ENCODE results near the gene SCN4A. TPM values are rescaled to one million over a fixed set of nuclear protein-coding genes. Genes with fewer than 3 reads are reported as not detected.
"Not testable (repeated sequence)": the region's sequence is repeated elsewhere in the genome, so short reads cannot be mapped to it uniquely, and the experiment has no call there.

SCN4A gene
- total RNA-seq, 3 donors from 2014 or later (not counting 1 experiment from before 2014, with no cell fraction given) = 0.10 to 0.14 (median 0.14) TPM

DNA sequence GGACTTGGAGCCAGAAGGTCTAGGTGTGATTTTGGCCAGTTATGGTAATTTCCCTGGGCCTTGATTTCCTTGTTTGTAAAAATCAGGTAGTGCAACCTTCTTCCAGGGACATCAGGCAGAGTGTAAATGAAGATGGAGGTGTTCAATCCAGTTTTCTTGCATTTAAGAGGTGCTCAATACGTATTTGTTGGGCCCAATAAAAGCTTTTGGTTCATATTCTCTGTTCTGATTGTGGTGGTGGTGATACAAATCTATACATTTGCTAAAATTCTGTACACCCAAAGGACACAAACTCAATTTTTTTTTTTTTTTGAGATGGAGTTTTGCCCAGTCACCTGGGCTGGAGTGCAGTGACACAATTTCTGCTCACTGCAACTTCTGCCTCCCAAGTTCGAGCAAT is 46.6 kb downstream of the SCN4A start:
- H3K27ac ChIP-seq (ENCODE audit: low read length) = peak overlapping the region; percentile 53
- no peak overlapping the region for H3K4me3 ChIP-seq (ENCODE audit: low read length)
- WGBS (ENCODE audit: insufficient coverage) = 91% methylated on average over 1 of the region's 2 CpGs
- peaks cover 14% of the 10 kb centered on the region for H3K36me3 ChIP-seq (ENCODE audit: control insufficient read depth, insufficient read depth, low read length)
- Mint-ChIP-seq H3K27ac (no peak overlapping the region), H3K4me1 (peaks cover 0 to 13% of the 10 kb centered on the region in 2 donors), H3K9me3 (no peaks in the 10 kb centered on the region), H3K36me3 (no peaks in the 10 kb centered on the region), H3K27me3 (ENCODE audit: low read depth in 2 of 2) (no peaks in the 10 kb centered on the region), H3K4me3 (no peak overlapping the region)
- DNase-seq (no peak), ATAC-seq (no peak)
- H3K4me1 ChIP-seq (ENCODE audit: control insufficient read depth, insufficient read depth, low read length) = peaks cover 24% of the 10 kb centered on the region
- H3K9me3 ChIP-seq (ENCODE audit: control insufficient read depth, insufficient read depth, low read length) = no peaks in the 10 kb centered on the region
- no peaks in the 10 kb centered on the region for H3K27me3 ChIP-seq (ENCODE audit: control insufficient read depth, insufficient read depth, low read length)
- intact Hi-C loops (cut with micrococcal nuclease) = no loop called here
- TF ChIP-seq, protein P1, sequence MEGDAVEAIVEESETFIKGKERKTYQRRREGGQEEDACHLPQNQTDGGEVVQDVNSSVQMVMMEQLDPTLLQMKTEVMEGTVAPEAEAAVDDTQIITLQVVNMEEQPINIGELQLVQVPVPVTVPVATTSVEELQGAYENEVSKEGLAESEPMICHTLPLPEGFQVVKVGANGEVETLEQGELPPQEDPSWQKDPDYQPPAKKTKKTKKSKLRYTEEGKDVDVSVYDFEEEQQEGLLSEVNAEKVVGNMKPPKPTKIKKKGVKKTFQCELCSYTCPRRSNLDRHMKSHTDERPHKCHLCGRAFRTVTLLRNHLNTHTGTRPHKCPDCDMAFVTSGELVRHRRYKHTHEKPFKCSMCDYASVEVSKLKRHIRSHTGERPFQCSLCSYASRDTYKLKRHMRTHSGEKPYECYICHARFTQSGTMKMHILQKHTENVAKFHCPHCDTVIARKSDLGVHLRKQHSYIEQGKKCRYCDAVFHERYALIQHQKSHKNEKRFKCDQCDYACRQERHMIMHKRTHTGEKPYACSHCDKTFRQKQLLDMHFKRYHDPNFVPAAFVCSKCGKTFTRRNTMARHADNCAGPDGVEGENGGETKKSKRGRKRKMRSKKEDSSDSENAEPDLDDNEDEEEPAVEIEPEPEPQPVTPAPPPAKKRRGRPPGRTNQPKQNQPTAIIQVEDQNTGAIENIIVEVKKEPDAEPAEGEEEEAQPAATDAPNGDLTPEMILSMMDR (IDR thresholded peaks at IDR 0.05) = no peak

DNA sequence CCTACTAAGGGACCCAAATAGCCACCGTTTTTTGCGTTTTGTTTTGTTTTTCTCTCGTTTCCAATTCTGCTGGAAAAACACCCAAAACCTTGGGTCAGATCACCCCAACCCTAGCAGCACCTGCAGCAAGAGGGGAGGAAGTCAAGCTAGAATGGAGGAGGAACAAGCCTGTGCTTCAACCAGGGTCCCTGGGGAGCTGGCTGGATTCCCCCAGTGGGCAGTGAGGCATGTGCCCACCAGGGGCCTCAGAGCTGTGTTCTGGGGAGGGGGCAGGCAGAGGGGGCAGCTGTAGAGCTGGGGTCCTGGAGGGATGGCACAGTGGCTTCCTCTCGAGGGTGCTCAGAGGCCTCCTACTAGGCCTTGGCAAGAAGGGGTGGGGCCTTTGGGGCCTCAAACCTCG is 47.1 kb downstream of the SCN4A start:
- peaks cover 14% of the 10 kb centered on the region for H3K36me3 ChIP-seq (ENCODE audit: control insufficient read depth, insufficient read depth, low read length)
- Mint-ChIP-seq H3K27ac (no peak overlapping the region), H3K4me3 (no peak overlapping the region), H3K9me3 (no peaks in the 10 kb centered on the region), H3K27me3 (ENCODE audit: low read depth in 2 of 2) (no peaks in the 10 kb centered on the region), H3K36me3 (no peaks in the 10 kb centered on the region), H3K4me1 (peaks cover 0 to 7% of the 10 kb centered on the region in 2 donors)
- no peaks in the 10 kb centered on the region for H3K27me3 ChIP-seq (ENCODE audit: control insufficient read depth, insufficient read depth, low read length)
- peaks cover 20% of the 10 kb centered on the region for H3K4me1 ChIP-seq (ENCODE audit: control insufficient read depth, insufficient read depth, low read length)
- no peak for DNase-seq
- ATAC-seq = no peak
- no peaks in the 10 kb centered on the region for H3K9me3 ChIP-seq (ENCODE audit: control insufficient read depth, insufficient read depth, low read length)
- no peak overlapping the region for H3K4me3 ChIP-seq (ENCODE audit: low read length)
- H3K27ac ChIP-seq (ENCODE audit: low read length) = peak overlapping the region; percentile 53
- TF ChIP-seq, protein P1 (IDR thresholded peaks at IDR 0.05) = no peak
- 58% methylated on average over 5 of the region's 5 CpGs for WGBS (ENCODE audit: insufficient coverage)
- intact Hi-C loops (cut with micrococcal nuclease) = no loop called here

DNA sequence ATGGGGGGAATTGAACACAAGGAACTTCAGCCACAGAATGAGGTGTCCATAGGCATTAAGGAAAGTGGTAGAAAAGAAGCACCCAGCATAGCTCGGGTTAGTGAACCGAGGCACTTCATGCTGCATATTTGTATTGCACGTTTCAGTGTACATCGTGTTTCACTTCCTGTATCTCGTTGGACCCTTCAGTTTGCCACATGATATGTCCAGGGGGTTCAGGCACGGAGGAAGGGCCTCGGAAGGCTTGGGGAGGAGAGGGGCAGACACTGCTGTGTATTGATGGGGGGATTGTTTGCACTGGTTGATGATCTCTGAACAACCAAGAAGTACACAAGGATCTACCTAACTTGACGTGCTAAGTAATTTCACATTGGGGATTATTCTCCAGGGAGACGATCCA is 50.3 kb downstream of the SCN4A start:
- H3K36me3 Mint-ChIP-seq; H3K27ac Mint-ChIP-seq; H3K9me3 Mint-ChIP-seq; H3K4me3 Mint-ChIP-seq; H3K4me3 ChIP-seq (ENCODE audit: low read length); H3K27me3 Mint-ChIP-seq (ENCODE audit: low read depth in 2 of 2); intact Hi-C loops (cut with micrococcal nuclease); ATAC-seq; H3K9me3 ChIP-seq (ENCODE audit: control insufficient read depth, insufficient read depth, low read length); H3K27ac ChIP-seq (ENCODE audit: low read length); H3K36me3 ChIP-seq (ENCODE audit: control insufficient read depth, insufficient read depth, low read length); H3K27me3 ChIP-seq (ENCODE audit: control insufficient read depth, insufficient read depth, low read length); DNase-seq: not testable (repeated sequence)
- H3K4me1 Mint-ChIP-seq = peaks cover 8 to 11% of the 10 kb centered on the region in 2 donors
- 54% methylated on average over 8 of the region's 9 CpGs for WGBS (ENCODE audit: insufficient coverage)
- H3K4me1 ChIP-seq (ENCODE audit: control insufficient read depth, insufficient read depth, low read length) = peaks cover 16% of the 10 kb centered on the region

DNA sequence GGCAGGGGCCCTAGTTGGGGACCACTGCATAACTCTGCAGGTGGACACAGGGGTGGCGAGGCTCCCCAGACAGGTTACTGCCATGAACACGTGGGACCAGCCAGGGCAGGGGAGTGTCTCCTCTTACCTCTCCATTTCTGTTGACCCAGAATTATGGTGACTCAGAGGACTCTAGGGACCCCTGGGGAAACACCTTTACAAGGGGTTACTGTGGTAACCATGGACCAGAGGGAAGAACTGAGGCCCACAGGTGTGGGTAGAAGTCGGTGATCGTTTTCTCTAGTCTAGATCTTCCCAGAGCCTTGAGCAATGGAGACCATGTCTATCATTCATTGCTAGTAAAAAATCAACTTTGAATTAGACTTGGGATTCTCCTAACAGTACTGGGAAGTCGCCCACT is 51.9 kb downstream of the SCN4A start:
- H3K27me3 Mint-ChIP-seq (ENCODE audit: low read depth in 2 of 2); H3K27me3 ChIP-seq (ENCODE audit: control insufficient read depth, insufficient read depth, low read length); H3K27ac Mint-ChIP-seq; DNase-seq; ATAC-seq; H3K27ac ChIP-seq (ENCODE audit: low read length); H3K4me3 Mint-ChIP-seq; H3K9me3 ChIP-seq (ENCODE audit: control insufficient read depth, insufficient read depth, low read length); H3K4me3 ChIP-seq (ENCODE audit: low read length); H3K36me3 ChIP-seq (ENCODE audit: control insufficient read depth, insufficient read depth, low read length); intact Hi-C loops (cut with micrococcal nuclease); H3K9me3 Mint-ChIP-seq; H3K36me3 Mint-ChIP-seq: not testable (repeated sequence)
- 68% methylated on average over 5 of the region's 5 CpGs for WGBS (ENCODE audit: insufficient coverage)
- peaks cover 16% of the 10 kb centered on the region for H3K4me1 ChIP-seq (ENCODE audit: control insufficient read depth, insufficient read depth, low read length)
- H3K4me1 Mint-ChIP-seq = peaks cover 8 to 11% of the 10 kb centered on the region in 2 donors

DNA sequence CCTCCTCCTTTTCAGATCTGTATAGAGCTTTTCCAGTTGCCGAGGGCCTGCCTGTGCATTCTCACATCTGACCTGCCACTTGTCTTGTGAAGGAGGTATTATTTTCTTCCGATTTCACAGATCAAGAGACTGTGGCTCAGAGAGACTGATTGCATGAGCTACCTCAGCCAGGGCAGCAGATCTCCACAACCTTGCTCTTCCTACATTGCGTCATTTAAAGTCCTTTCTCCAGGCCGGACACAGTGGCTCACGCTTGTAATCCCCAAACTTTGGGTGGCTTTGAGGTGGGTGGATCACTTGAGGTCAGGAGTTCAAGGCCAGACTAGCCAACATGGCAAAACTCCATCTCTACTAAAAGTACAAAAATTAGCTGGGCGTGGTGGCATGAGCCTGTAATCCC is 52.7 kb downstream of the SCN4A start:
- DNase-seq; H3K9me3 Mint-ChIP-seq; H3K36me3 ChIP-seq (ENCODE audit: control insufficient read depth, insufficient read depth, low read length); H3K4me3 Mint-ChIP-seq; H3K27me3 ChIP-seq (ENCODE audit: control insufficient read depth, insufficient read depth, low read length); H3K36me3 Mint-ChIP-seq; intact Hi-C loops (cut with micrococcal nuclease); H3K27me3 Mint-ChIP-seq (ENCODE audit: low read depth in 2 of 2); ATAC-seq; H3K4me3 ChIP-seq (ENCODE audit: low read length); H3K27ac ChIP-seq (ENCODE audit: low read length); H3K9me3 ChIP-seq (ENCODE audit: control insufficient read depth, insufficient read depth, low read length): not testable (repeated sequence)
- WGBS (ENCODE audit: insufficient coverage) = 93% methylated on average over 6 of the region's 6 CpGs
- peaks cover 19% of the 10 kb centered on the region for H3K4me1 ChIP-seq (ENCODE audit: control insufficient read depth, insufficient read depth, low read length)
- Mint-ChIP-seq H3K4me1 (peaks cover 8 to 11% of the 10 kb centered on the region in 2 donors), H3K27ac (peak overlapping the region in 1 of 2 donors; percentile 68)
